GM12878 (cell line): Measurements from ENCODE around the gene TPK1. TPM values are rescaled to one million over a fixed set of nuclear protein-coding genes. Genes with fewer than 3 reads are reported as not detected.
A peak's percentile ranks its signal among the peaks of the same experiment; 100 is the strongest.

Source experiments
- BRCA1 ChIP-seq: IDR thresholded peaks from 2 replicates; pipeline ENCODE4 v1.6.1; 2011; ENCODE audit warnings: low read depth, low read length, improper control_type of control experiment
- CUX1 ChIP-seq: IDR thresholded peaks from 2 replicates; pipeline ENCODE4 v1.6.1; 2012; ENCODE audit warnings: improper control_type of control experiment, low read depth, low read length; ENCODE audit not compliant: insufficient replicate concordance
- E4F1 ChIP-seq: fragments of 450-650 bp; IDR thresholded peaks from 2 replicates; pipeline ENCODE4 v1.6.1; 2018; ENCODE audit warnings: borderline replicate concordance, mild to moderate bottlenecking; ENCODE audit not compliant: partially characterized antibody
- ELK1 ChIP-seq: IDR thresholded peaks from 2 replicates; pipeline ENCODE4 v1.6.1; 2012; ENCODE audit warnings: low read depth, low read length, improper control_type of control experiment
- IKZF2 ChIP-seq, 2 experiments: fragments of 450-650 bp; IDR thresholded peaks; 2 replicates each; pipeline ENCODE4 v1.6.1; 2017; ENCODE audit warnings: mild to moderate bottlenecking in 2 of 2, moderate library complexity in 2 of 2
- JUND ChIP-seq: IDR thresholded peaks from 2 replicates; pipeline ENCODE4 v1.6.1; 2012; ENCODE audit warnings: low read depth, mild to moderate bottlenecking, low read length, improper control_type of control experiment, moderate library complexity
- NR2F1 ChIP-seq: fragments of 450-650 bp; conservative IDR thresholded peaks from 2 replicates; pipeline ENCODE4 v1.6.1; 2017; ENCODE audit warnings: mild to moderate bottlenecking
- POLR2AphosphoS5 ChIP-seq: IDR thresholded peaks from 2 replicates; pipeline ENCODE4 v1.6.1; 2011; ENCODE audit warnings: mild to moderate bottlenecking, low read length, inconsistent platforms
- RELA ChIP-seq: fragments of 450-650 bp; IDR thresholded peaks from 2 replicates; pipeline ENCODE4 v1.8.0; 2014; ENCODE audit warnings: borderline replicate concordance; ENCODE audit not compliant: partially characterized antibody
- RELB ChIP-seq: fragments of 450-650 bp; IDR thresholded peaks from 2 replicates; pipeline ENCODE4 v1.6.1; 2017; ENCODE audit warnings: low read depth, mild to moderate bottlenecking, moderate library complexity
- RUNX3 ChIP-seq: IDR thresholded peaks from 2 replicates; pipeline ENCODE4 v1.6.1; 2012; ENCODE audit warnings: low read length, inconsistent platforms
- STAT1 ChIP-seq: fragments of 450-650 bp; conservative IDR thresholded peaks from 2 replicates; pipeline ENCODE4 v1.6.1; 2014; ENCODE audit warnings: antibody characterized with exemption, mild to moderate bottlenecking
- ZNF687 ChIP-seq: fragments of 450-650 bp; IDR thresholded peaks from 2 replicates; pipeline ENCODE4 v1.6.1; 2017; ENCODE audit warnings: mild to moderate bottlenecking, moderate library complexity
- polyA plus RNA-seq, 11 experiments: library from polyadenylated mRNA; depleted of rRNA in 4 of 11; unstranded in 6 of 11; stranded (reverse) in 5 of 11; fragments of >200 nt; fragmentation: Nextera tagmentation in 4 of 11; fragmentation: Illumina TruSeq in 1 of 11; extraction: Ambion mirVana in 4 of 11; extraction: Trizol in 1 of 11; gene quantifications; 1 replicate in 1 of 11; 2 replicates in 10 of 11; pipeline versions ENCODE4 v1.2.1 to v1.2.3, GENCODE V29; 2011 to 2016; ENCODE audit warnings: inconsistent platforms in 2 of 11, missing spikeins in 2 of 11, low read depth in 1 of 11
- total RNA-seq, 4 experiments: library from RNA; depleted of rRNA in 3 of 4; stranded (reverse); fragments of >200 nt in 3 of 4; fragmentation: Illumina TruSeq in 1 of 4; extraction: Trizol in 1 of 4; gene quantifications; 2 replicates each; pipeline versions ENCODE4 v1.2.1 to v1.2.3, GENCODE V29; 2013 to 2021

The TPK1 gene
- total and polyA plus RNA-seq, 10 of the 15 experiments (the other 5 are each of a cell fraction or from before 2014, with no cell fraction given) = 7.1 to 19.0 (median 9.3) TPM

GRCh38 chr7:144835652-144836544 lies at the start of gene TPK1 (continued):
- TF ChIP-seq RUNX3 (peak; percentile 55), E4F1 (peak; percentile 66), ZNF687 (peak; percentile 84), ELK1 (peak; percentile 90), JUND (0 out of 2 replicates have a peak, but pooled peaks have one; percentile 48), CUX1 (peak; percentile 89), IKZF2 (IDR thresholded peaks at IDR 0.05) (peak in 1 of 2 experiments; percentile 14; a peak in 2 of 4 replicates), POLR2AphosphoS5 (peak; percentile 85), NR2F1 (0 out of 2 replicates have a peak, but pooled peaks have one; percentile 51), RELA (peak; percentile 33), RELB (peak; percentile 55; the same call in 1 of the 2 replicates), BRCA1 (no peak), STAT1 (no peak)
